ENCODE results near the gene CXorf49B. TPM values are rescaled to one million over a fixed set of nuclear protein-coding genes. Genes with fewer than 3 reads are reported as not detected.

The CXorf49B gene
- total RNA-seq, result not detected in 2 replicates

DNA sequence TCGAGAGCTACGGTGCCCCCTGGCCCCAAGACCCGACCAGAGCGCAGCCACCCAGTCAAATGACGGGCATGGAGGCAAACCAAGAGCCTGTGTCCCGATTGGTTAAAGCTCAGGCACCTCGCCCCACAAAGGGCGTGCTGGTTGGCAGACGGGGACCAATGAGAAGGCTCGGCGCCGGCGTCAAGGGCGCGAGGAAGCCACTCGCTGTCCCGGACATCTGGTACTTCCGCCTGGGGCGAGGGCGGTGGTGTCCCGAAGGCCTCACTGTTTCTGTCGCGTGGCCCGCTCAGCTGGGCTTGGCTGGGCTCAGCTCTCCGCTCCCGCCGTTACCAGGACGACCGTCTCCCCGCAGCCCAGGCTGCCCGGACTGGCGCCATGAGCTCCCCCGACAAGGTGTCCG, at the start of gene CXorf49B:
CXorf49B (plus strand) TSS at position 301 of the 400 bp plus-strand sequence; CDS start at position 376, 75 bp downstream.

DNA sequence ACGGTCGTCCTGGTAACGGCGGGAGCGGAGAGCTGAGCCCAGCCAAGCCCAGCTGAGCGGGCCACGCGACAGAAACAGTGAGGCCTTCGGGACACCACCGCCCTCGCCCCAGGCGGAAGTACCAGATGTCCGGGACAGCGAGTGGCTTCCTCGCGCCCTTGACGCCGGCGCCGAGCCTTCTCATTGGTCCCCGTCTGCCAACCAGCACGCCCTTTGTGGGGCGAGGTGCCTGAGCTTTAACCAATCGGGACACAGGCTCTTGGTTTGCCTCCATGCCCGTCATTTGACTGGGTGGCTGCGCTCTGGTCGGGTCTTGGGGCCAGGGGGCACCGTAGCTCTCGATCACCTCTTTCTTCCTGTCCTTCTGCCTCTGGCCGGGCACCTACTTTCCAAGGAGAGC, 45.0 kb upstream of the CXorf49B start, which contains the start of gene CXorf49:
CXorf49 (minus strand) TSS at position 101 of the 400 bp plus-strand sequence. CDS start 134 bp downstream, outside the sequence.

Small RNA genes within 50 kb of the gene (small RNA-seq; reads per million reads assigned to genes)
- not detected for gene BX276092.1 (ENCODE audit: low replicate concordance)
- gene BX276092.6 (ENCODE audit: low replicate concordance), result not detected
- gene BX276092.8 (ENCODE audit: low replicate concordance), result not detected

Other genes starting within 250 kb of the CXorf49B start
- 135 and 163 TPM in 2 replicates for gene OGT, start 230.2 kb upstream of the CXorf49B start, total RNA-seq
- gene GCNA, start 184.9 kb upstream of the CXorf49B start, total RNA-seq, result 1.7 and 2.8 TPM in 2 replicates
- gene CXCR3, start 144.8 kb upstream of the CXorf49B start, total RNA-seq, result not detected in 2 replicates
- not detected in 2 replicates for gene CXorf49, start 45.1 kb upstream of the CXorf49B start, total RNA-seq
- under 0.01 and 1.4 TPM in 2 replicates for gene NHSL2, start 147.5 kb downstream of the CXorf49B start, total RNA-seq